Measurements from ENCODE around the gene LYSMD4.

The LYSMD4 gene

GRCh38 chr15:99729920-99730319, 3.3 kb downstream of the LYSMD4 start:
- DNase-seq = peak; percentile 45

GRCh38 chr15:99729327-99729726, 3.9 kb downstream of the LYSMD4 start:
- no peak for DNase-seq

GRCh38 chr15:99728916-99729315, 4.3 kb downstream of the LYSMD4 start:
- no peak for DNase-seq

GRCh38 chr15:99727733-99728132, 5.5 kb downstream of the LYSMD4 start:
- no peak for DNase-seq

GRCh38 chr15:99727330-99727729, 5.9 kb downstream of the LYSMD4 start:
- DNase-seq = no peak

GRCh38 chr15:99726333-99726732, 6.9 kb downstream of the LYSMD4 start:
- DNase-seq = no peak

- DNase-seq = no peak
Observed at GRCh38 chr15:99722406-99722805, 10.8 kb downstream of the LYSMD4 start.

GRCh38 chr15:99721896-99722295, 11.3 kb downstream of the LYSMD4 start:
- DNase-seq = no peak

- peak; percentile 10 for DNase-seq
Observed at GRCh38 chr15:99721104-99721778, 12.0 kb downstream of the LYSMD4 start.

- no peak for DNase-seq
Observed at GRCh38 chr15:99720533-99720932, 12.7 kb downstream of the LYSMD4 start.

GRCh38 chr15:99719096-99719541, 14.1 kb downstream of the LYSMD4 start:
- DNase-seq = no peak

GRCh38 chr15:99718421-99718820, 14.8 kb downstream of the LYSMD4 start:
- no peak for DNase-seq

- DNase-seq = no peak
Observed at GRCh38 chr15:99717161-99718009, 15.9 kb downstream of the LYSMD4 start.

- DNase-seq = no peak
Observed at GRCh38 chr15:99716540-99717095, 16.6 kb downstream of the LYSMD4 start.

GRCh38 chr15:99712415-99712814, 20.8 kb downstream of the LYSMD4 start:
- no peak for DNase-seq

GRCh38 chr15:99711625-99712024, 21.6 kb downstream of the LYSMD4 start:
- no peak for DNase-seq

- no peak for DNase-seq
Observed at GRCh38 chr15:99709243-99709986, 23.8 kb downstream of the LYSMD4 start.

GRCh38 chr15:99708563-99708962, 24.7 kb downstream of the LYSMD4 start:
- no peak for DNase-seq

- DNase-seq = no peak
Observed at GRCh38 chr15:99707473-99708270, 25.6 kb downstream of the LYSMD4 start.

- no peak for DNase-seq
Observed at GRCh38 chr15:99706557-99707303, 26.5 kb downstream of the LYSMD4 start.

GRCh38 chr15:99704444-99704838, 28.8 kb downstream of the LYSMD4 start:
- DNase-seq = peak; percentile 89
